GM18517 (cell line): Measurements from ENCODE around the gene PAX5.

Source experiments
- ATAC-seq: cut with Tn5 transposase; IDR thresholded peaks from one replicate; pipeline ENCODE4 v1.9.1; 2021; ENCODE audit warnings: mild to moderate bottlenecking, moderate library complexity; ENCODE audit not compliant: unreplicated experiment

PAX5 gene

GRCh38 chr9:36963346-36963745, 70.7 kb downstream of the PAX5 start:
- no peak for ATAC-seq

- ATAC-seq, result no peak
Observed at GRCh38 chr9:36962691-36963090, 71.4 kb downstream of the PAX5 start.

GRCh38 chr9:36961561-36962325, 72.3 kb downstream of the PAX5 start:
- ATAC-seq, result no peak

GRCh38 chr9:36961051-36961450, 73.0 kb downstream of the PAX5 start:
- ATAC-seq, result no peak

- no peak for ATAC-seq
Observed at GRCh38 chr9:36960575-36960955, 73.5 kb downstream of the PAX5 start.

- no peak for ATAC-seq
Observed at GRCh38 chr9:36959681-36960574, 74.1 kb downstream of the PAX5 start.

- ATAC-seq, result no peak
Observed at GRCh38 chr9:36956908-36957307, 77.2 kb downstream of the PAX5 start.

GRCh38 chr9:36950389-36950788, 83.7 kb downstream of the PAX5 start:
- no peak for ATAC-seq

- no peak for ATAC-seq
Observed at GRCh38 chr9:36949466-36949865, 84.6 kb downstream of the PAX5 start.

GRCh38 chr9:36948051-36948450, 86.0 kb downstream of the PAX5 start:
- ATAC-seq, result no peak

- no peak for ATAC-seq
Observed at GRCh38 chr9:36946653-36947052, 87.4 kb downstream of the PAX5 start.

- no peak for ATAC-seq
Observed at GRCh38 chr9:36945999-36946398, 88.1 kb downstream of the PAX5 start.

GRCh38 chr9:36942891-36943290, 91.2 kb downstream of the PAX5 start:
- no peak for ATAC-seq

GRCh38 chr9:36941441-36941840, 92.6 kb downstream of the PAX5 start:
- no peak for ATAC-seq

- ATAC-seq, result no peak
Observed at GRCh38 chr9:36940881-36941280, 93.2 kb downstream of the PAX5 start.

GRCh38 chr9:36940500-36940853, 93.6 kb downstream of the PAX5 start:
- no peak for ATAC-seq

GRCh38 chr9:36939655-36940499, 94.2 kb downstream of the PAX5 start:
- ATAC-seq, result no peak

GRCh38 chr9:36939214-36939613, 94.9 kb downstream of the PAX5 start:
- no peak for ATAC-seq

- ATAC-seq, result no peak
Observed at GRCh38 chr9:36938617-36939016, 95.5 kb downstream of the PAX5 start.

- ATAC-seq, result no peak
Observed at GRCh38 chr9:36937951-36938350, 96.1 kb downstream of the PAX5 start.

- ATAC-seq, result no peak
Observed at GRCh38 chr9:36937346-36937745, 96.7 kb downstream of the PAX5 start.
